ENCODE results near the gene CENPS. TPM values are rescaled to one million over a fixed set of nuclear protein-coding genes. Genes with fewer than 3 reads are reported as not detected.

Gene CENPS
- total RNA-seq, 1 donor from 2014 or later, result 9.8 TPM

Other genes with a start within 250 kb of the CENPS start
- gene KIF1B, start 219.9 kb upstream of the CENPS start, total RNA-seq (ENCODE audit: unreplicated experiment), result 111 TPM
- gene PGD, start 31.4 kb upstream of the CENPS start, total RNA-seq (ENCODE audit: unreplicated experiment), result 196 TPM
- gene CORT, start 19.6 kb downstream of the CENPS start, total RNA-seq (ENCODE audit: unreplicated experiment), result 0.77 TPM
- 77.1 TPM for gene DFFA, start 42.1 kb downstream of the CENPS start, total RNA-seq (ENCODE audit: unreplicated experiment)
- 20.9 TPM for gene PEX14, start 44.5 kb downstream of the CENPS start, total RNA-seq (ENCODE audit: unreplicated experiment)

Measured in endothelial cell (in vitro differentiated cells).